Muscle of leg (tissue), 11 donors: ENCODE data around the gene COBL. TPM values are rescaled to one million over a fixed set of nuclear protein-coding genes. Genes with fewer than 3 reads are reported as not detected.
A peak's percentile ranks its signal among the peaks of the same experiment; 100 is the strongest.

Experiments
- DNase-seq: peaks from one replicate; pipeline ENCODE4 v3.0.0; 2013
- H3K27ac ChIP-seq: one replicate; pipeline ENCODE4 v1.5.1; 2013; ENCODE audit warnings: mild to moderate bottlenecking, low read length, control low read depth
- H3K27me3 ChIP-seq: one replicate; pipeline ENCODE4 v1.6.1; 2013; ENCODE audit warnings: low read length; ENCODE audit not compliant: control insufficient read depth, insufficient read depth
- H3K36me3 ChIP-seq: one replicate; pipeline ENCODE4 v1.6.1; 2013; ENCODE audit warnings: low read length; ENCODE audit not compliant: control insufficient read depth, insufficient read depth
- H3K4me1 ChIP-seq: one replicate; pipeline ENCODE4 v1.6.1; 2013; ENCODE audit warnings: low read length; ENCODE audit not compliant: control insufficient read depth, insufficient read depth
- H3K4me3 ChIP-seq: one replicate; pipeline ENCODE4 v1.5.1; 2013; ENCODE audit warnings: low read length, control low read depth
- H3K9me3 ChIP-seq: replicated peaks from 2 replicates; pipeline ENCODE4 v1.6.1; 2013; ENCODE audit warnings: low read depth, low read length; ENCODE audit not compliant: control insufficient read depth
- WGBS: methylation state at CpG from one replicate; pipeline ENCODE4 v1.1.5; 2013; ENCODE audit warnings: missing lambda C conversion rate; ENCODE audit not compliant: insufficient coverage; 5-methylcytosine and 5-hydroxymethylcytosine counted together
- polyA plus RNA-seq, 8 donors: library from polyadenylated mRNA; unstranded; fragments of 120-200 nt; gene quantifications; one replicate each; pipeline versions ENCODE4 v1.2.1 to v1.2.3, GENCODE V29; 2013; ENCODE audit warnings: inconsistent platforms in 1 of 8, low replicate concordance in 1 of 8; ENCODE audit not compliant: insufficient read length in 8 of 8, insufficient read depth in 1 of 8
- total RNA-seq: library from RNA; stranded (reverse); fragments of 120-200 nt; gene quantifications from one replicate; pipeline ENCODE4 v1.2.4, GENCODE V29; 2013

COBL gene
- total and polyA plus RNA-seq, 9 donors, result 60.6 to 122 (median 94.2) TPM

- DNase-seq, result no peak
- no peaks in the 10 kb centered on the region for H3K9me3 ChIP-seq
- no peaks in the 10 kb centered on the region for H3K27me3 ChIP-seq
- H3K27ac ChIP-seq, result no peak overlapping the region
- H3K4me3 ChIP-seq, result no peak overlapping the region
- H3K4me1 ChIP-seq, result peaks cover 36% of the 10 kb centered on the region
- no peaks in the 10 kb centered on the region for H3K36me3 ChIP-seq
- WGBS, result 88% methylated on average over 1 of the region's 9 CpGs
Measured at GRCh38 chr7:51237446-51238133, 79.0 kb downstream of the COBL start.

DNA sequence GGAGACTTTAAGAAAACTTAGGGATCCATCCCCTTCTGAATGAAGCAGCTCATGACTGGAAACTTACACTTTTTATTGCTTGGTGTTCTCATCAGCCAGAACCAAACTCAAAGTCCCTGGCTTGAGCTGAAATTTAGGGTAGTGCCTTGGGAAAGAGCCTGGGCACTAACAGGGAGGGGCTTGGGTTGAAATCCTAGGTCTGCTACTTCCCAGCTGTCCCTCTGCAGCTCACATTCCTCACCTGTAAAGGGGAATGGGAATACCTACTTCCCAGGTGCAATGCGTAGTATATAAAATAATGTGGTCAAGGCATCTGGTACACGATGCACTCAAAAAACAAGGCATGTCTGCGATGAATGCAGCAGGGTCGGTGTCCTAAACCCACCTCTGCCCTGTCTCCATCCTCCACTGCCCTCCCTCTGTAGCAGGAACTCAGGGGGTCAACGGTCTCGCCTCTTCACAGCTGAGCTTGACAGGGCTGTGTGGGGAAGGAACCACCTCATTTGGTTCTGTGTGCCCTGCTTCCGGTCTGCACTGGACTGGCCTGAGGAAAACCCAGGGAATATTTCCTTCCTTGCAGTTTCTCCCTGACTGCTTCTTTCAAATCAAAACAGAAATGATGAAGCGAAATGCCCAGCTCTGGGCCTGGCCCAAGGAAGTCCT lies 80.0 kb downstream of the COBL start:
- no peaks in the 10 kb centered on the region for H3K9me3 ChIP-seq
- WGBS, result 74% methylated on average over 4 of the region's 8 CpGs
- H3K4me3 ChIP-seq, result no peak overlapping the region
- H3K4me1 ChIP-seq, result peaks cover 40% of the 10 kb centered on the region
- no peaks in the 10 kb centered on the region for H3K27me3 ChIP-seq
- no peak for DNase-seq
- H3K27ac ChIP-seq, result peak overlapping the region; percentile 13
- no peaks in the 10 kb centered on the region for H3K36me3 ChIP-seq

DNA sequence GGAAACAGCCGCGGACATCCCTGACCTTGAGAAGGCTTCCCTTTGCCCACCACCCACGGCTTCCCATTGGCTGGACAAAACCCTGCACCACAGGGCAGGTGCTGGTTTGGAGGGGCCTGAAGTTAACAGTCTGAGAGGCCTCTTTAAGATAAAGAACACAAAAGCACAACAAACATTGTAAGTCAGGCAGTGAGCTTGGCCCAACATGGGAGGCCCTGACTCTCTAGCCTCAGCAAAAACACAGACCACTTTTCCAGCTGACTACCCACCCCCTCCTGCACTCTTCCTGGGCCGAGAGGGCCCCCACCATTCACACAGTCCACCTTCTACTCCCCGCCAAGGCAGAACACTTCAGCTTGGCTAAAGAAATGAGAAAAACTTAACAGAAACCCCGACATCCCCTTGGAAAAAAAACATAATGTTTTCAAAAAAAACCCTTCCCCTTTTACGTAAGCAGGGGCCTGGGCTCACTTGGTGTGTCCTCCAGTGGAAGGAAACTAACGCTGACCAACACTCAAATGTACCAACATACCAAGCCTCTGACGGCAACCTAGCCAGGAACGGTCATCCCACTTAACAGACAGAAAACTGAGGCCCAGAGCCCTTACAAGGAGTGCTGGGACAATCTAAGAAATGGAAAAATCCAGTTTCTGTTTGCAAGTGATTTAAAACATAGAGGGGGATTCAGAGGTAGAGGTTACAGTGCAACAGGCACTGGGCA lies 80.9 kb downstream of the COBL start:
- H3K9me3 ChIP-seq, result no peaks in the 10 kb centered on the region
- H3K4me1 ChIP-seq, result peaks cover 44% of the 10 kb centered on the region
- H3K27me3 ChIP-seq, result no peaks in the 10 kb centered on the region
- 58% methylated on average over 3 of the region's 10 CpGs for WGBS
- no peak overlapping the region for H3K4me3 ChIP-seq
- no peaks in the 10 kb centered on the region for H3K36me3 ChIP-seq
- H3K27ac ChIP-seq, result peak overlapping the region; percentile 91
- DNase-seq, result no peak

DNA sequence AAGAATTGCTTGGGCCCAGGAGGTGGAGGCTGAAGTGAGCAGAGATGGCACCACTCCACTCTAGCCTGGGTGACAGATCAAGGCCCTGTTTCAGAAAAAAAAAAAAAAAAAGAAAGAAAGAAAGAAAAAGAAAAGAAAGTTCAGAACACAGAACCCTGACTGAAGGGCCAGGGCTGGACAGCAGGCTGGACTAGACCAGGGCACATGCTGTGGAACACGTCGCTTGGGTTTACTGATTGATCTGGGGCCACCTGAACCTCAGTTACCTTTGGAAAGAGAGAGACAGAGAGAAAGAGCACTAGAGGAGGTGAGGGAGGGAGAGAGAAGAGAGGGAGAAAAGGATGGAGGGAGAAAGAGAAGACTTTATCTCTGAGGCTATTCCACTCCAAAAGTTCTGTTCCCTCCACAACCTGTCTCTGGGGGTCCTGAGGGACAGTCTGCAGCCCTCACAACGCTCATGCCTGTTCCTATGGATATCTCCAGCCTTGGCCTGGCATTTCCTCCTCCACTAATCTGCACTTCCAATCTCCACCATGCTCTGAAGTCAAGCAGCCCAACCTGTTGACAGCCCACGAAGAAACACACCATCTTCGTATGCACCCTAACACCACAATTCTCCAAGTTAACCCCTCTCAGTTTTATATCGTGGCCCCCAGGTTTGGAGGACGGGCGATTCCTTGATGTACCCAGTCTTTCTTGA lies 81.8 kb downstream of the COBL start:
- WGBS, result 75% methylated on average over 3 of the region's 8 CpGs
- Histone ChIP-seq H3K27ac (peak overlapping the region; percentile 91), H3K4me1 (peaks cover 46% of the 10 kb centered on the region), H3K9me3 (no peaks in the 10 kb centered on the region), H3K36me3 (no peaks in the 10 kb centered on the region), H3K4me3 (no peak overlapping the region), H3K27me3 (no peaks in the 10 kb centered on the region)
- DNase-seq, result no peak

DNA sequence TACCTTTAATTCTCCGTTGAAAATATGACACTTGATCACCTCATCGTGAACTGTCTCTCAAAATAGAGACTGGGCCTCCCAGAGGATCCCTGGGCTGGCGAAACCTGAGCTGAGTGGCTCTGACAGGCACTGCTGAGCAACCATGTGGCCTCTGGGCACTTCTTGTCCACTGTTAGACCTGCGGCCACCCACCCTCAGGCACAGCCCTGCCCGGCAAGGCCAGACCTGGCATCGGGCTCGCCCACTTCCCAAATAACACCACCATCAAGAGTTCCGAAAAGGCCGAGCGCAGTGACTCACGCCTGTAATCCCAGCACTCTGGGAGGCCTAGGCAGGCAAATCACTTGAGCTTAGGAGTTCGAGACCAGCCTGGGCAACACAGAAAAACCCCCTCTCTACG lies 82.5 kb downstream of the COBL start:
- H3K4me3 ChIP-seq, result no peak overlapping the region
- H3K27ac ChIP-seq, result peak overlapping the region; percentile 91
- no peaks in the 10 kb centered on the region for H3K27me3 ChIP-seq
- H3K4me1 ChIP-seq, result peaks cover 49% of the 10 kb centered on the region
- no peaks in the 10 kb centered on the region for H3K36me3 ChIP-seq
- H3K9me3 ChIP-seq, result no peaks in the 10 kb centered on the region
- 81% methylated on average over 11 of the region's 13 CpGs for WGBS
- peak; percentile 72 for DNase-seq

DNA sequence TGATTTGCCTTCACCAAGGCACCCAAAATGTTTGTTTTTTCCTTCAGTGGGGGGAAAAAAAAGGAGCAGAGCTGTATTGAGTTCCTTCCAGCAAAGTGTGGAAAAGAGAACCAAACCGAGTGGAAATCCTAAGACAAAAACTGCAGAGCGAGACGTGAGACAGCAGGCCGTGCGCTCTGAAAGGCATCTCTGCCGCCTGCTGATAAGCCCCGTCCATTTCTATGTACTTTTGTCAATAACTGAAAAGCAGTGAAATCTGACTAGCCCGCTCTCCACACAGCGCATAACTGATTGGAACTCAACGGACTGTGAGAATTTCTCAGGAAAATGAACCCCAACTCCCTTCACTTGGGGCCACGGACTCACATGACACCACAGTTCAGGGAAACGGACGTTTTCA lies 83.2 kb downstream of the COBL start:
- no peak for DNase-seq
- H3K9me3 ChIP-seq, result no peaks in the 10 kb centered on the region
- H3K4me1 ChIP-seq, result peaks cover 51% of the 10 kb centered on the region
- 72% methylated on average over 10 of the region's 13 CpGs for WGBS
- no peaks in the 10 kb centered on the region for H3K27me3 ChIP-seq
- no peak overlapping the region for H3K4me3 ChIP-seq
- H3K27ac ChIP-seq, result peak overlapping the region; percentile 67
- H3K36me3 ChIP-seq, result no peaks in the 10 kb centered on the region

DNA sequence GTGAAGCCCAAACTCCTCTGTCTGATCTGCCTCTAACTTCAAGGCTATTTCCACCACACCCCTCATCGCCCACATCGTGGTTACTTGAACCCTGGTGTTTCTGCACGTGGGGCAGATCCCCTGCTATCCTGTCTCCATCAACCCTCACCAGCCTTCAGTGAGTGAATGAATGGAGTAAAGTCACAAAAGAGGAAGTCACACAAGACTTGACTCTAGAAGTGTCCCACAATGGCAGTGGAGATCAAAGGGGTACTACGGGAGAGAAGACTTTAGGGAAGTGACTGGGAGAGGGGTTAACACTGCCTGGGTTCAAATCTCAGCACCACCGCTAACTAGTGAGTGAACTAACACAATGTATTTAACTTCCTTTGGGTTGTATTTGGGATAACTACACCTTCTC lies 85.9 kb downstream of the COBL start:
- DNase-seq, result no peak
- Histone ChIP-seq H3K27me3 (no peaks in the 10 kb centered on the region), H3K4me3 (no peak overlapping the region), H3K4me1 (peaks cover 36% of the 10 kb centered on the region), H3K9me3 (no peaks in the 10 kb centered on the region), H3K27ac (no peak overlapping the region), H3K36me3 (no peaks in the 10 kb centered on the region)
- WGBS, result 67% methylated on average over 1 of the region's 5 CpGs

DNA sequence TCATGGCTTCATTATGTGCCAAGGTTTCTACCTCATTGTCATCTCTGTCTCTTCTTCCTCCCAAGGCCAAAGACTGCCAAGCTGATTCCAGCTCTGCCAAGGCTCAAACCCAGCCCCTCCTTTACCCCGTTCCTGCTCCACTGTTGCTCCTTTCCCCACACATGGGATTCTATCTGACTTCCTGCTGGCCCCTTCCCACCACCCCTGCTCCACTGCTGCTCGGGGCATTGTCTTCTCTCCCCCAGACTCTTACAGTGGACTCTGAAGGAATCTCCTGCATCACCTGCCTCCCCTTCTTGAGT lies 86.3 kb downstream of the COBL start:
- H3K27ac ChIP-seq, result no peak overlapping the region
- no peak for DNase-seq
- H3K9me3 ChIP-seq, result no peaks in the 10 kb centered on the region
- no peak overlapping the region for H3K4me3 ChIP-seq
- H3K4me1 ChIP-seq, result peaks cover 32% of the 10 kb centered on the region
- WGBS, result 68% methylated on average over 2 of the region's 2 CpGs
- no peaks in the 10 kb centered on the region for H3K27me3 ChIP-seq
- no peaks in the 10 kb centered on the region for H3K36me3 ChIP-seq

- 89% methylated on average over 7 of the region's 11 CpGs for WGBS
Measured at GRCh38 chr7:51229620-51230323, 86.8 kb downstream of the COBL start.

More at GRCh38 chr7:51229620-51230323, 86.8 kb downstream of the COBL start:
- H3K9me3 ChIP-seq, result no peaks in the 10 kb centered on the region
- H3K27me3 ChIP-seq, result no peaks in the 10 kb centered on the region
- no peak overlapping the region for H3K4me3 ChIP-seq
- H3K4me1 ChIP-seq, result peaks cover 32% of the 10 kb centered on the region
- DNase-seq, result no peak
- H3K27ac ChIP-seq, result no peak overlapping the region
- H3K36me3 ChIP-seq, result no peaks in the 10 kb centered on the region
